AG09319 (cell line): Measurements from ENCODE around the gene KRTAP2-1.

Experiments
- DNase-seq: peaks from one replicate; pipeline ENCODE4 v3.0.0-alpha.2; 2010; ENCODE audit warnings: low read depth; ENCODE audit errors: extremely low read depth
- CTCF ChIP-seq: IDR thresholded peaks from 2 replicates; pipeline ENCODE4 v1.5.1; 2011; ENCODE audit warnings: low read depth, mild to moderate bottlenecking, inconsistent platforms, low read length, moderate library complexity

Gene KRTAP2-1

GRCh38 chr17:41013181-41013580 lies 33.9 kb downstream of the KRTAP2-1 start:
- DNase-seq, result no peak
- TF ChIP-seq CTCF, result no peak

- TF ChIP-seq CTCF, result no peak
- no peak for DNase-seq
These were observed 34.6 kb downstream of the KRTAP2-1 start for GRCh38 chr17:41012326-41013120.

GRCh38 chr17:41010441-41010840 lies 36.7 kb downstream of the KRTAP2-1 start:
- no peak for DNase-seq
- no peak for TF ChIP-seq CTCF

- TF ChIP-seq CTCF, result no peak
- DNase-seq, result no peak
These were observed 37.2 kb downstream of the KRTAP2-1 start for GRCh38 chr17:41009936-41010335.

GRCh38 chr17:41009301-41009760 lies 37.8 kb downstream of the KRTAP2-1 start:
- no peak for DNase-seq

GRCh38 chr17:41008811-41009210 lies 38.3 kb downstream of the KRTAP2-1 start, which contains the start of gene KRTAP3-1:
Gene KRTAP3-1, minus strand, starts transcription at chr17:41009128. Its CDS starts 54 bp downstream, at chr17:41009074.
- DNase-seq, result no peak

More at GRCh38 chr17:41009301-41009760, 37.8 kb downstream of the KRTAP2-1 start:
- TF ChIP-seq CTCF, result no peak

More at GRCh38 chr17:41008811-41009210, 38.3 kb downstream of the KRTAP2-1 start, which contains the start of gene KRTAP3-1:
- TF ChIP-seq CTCF, result no peak
